B cell (primary cell): ENCODE data around the gene GDF7. TPM values are rescaled to one million over a fixed set of nuclear protein-coding genes. Genes with fewer than 3 reads are reported as not detected.

Experiments used
- ATAC-seq: fragments of 200-7000 bp; cut with Tn5 transposase; one replicate; pipeline ENCODE4 v1.10.0; 2021; ENCODE audit warnings: low read depth, mild to moderate bottlenecking, moderate number of reproducible peaks, moderate library complexity
- CTCF ChIA-PET: fragments of 350-600 bp; sonication (Branson Sonifier 250); formaldehyde crosslinking; loops from one replicate; lab custom pipeline; 2021; ENCODE audit warnings: antibody characterized with exemption, inconsistent platforms; lab: Charles Lee
- POLR2A ChIA-PET: fragments of 350-600 bp; sonication (Branson Sonifier 250); formaldehyde crosslinking; loops from one replicate; lab custom pipeline; 2021; ENCODE audit warnings: antibody characterized with exemption; lab: Charles Lee
- DNase-seq: peaks from one replicate; pipeline ENCODE4 v3.0.0; 2013
- H2AFZ ChIP-seq: 2 replicates; pipeline ENCODE4 v1.6.1; 2012; ENCODE audit warnings: mild to moderate bottlenecking, low read depth, low read length; ENCODE audit not compliant: insufficient read depth, poor library complexity, severe bottlenecking
- H3K27ac ChIP-seq, 2 donors: 1 replicate in 1 of 2; 2 replicates in 1 of 2; pipeline ENCODE4 v1.5.1; 2012 to 2013; ENCODE audit warnings: low read length in 2 of 2, mild to moderate bottlenecking in 2 of 2, moderate library complexity in 1 of 2
- H3K27me3 ChIP-seq, 4 experiments: fragments of 200-600 bp in 1 of 4; sonication (generic) in 1 of 4; replicated peaks in 1 of 4; 1 replicate in 2 of 4; 2 replicates in 2 of 4; pipeline versions ENCODE4 v1.6.1 to v1.7.0; 2013 to 2016; ENCODE audit warnings: low read length in 3 of 4, mild to moderate bottlenecking in 2 of 4, mixed read lengths in 1 of 4, moderate library complexity in 1 of 4; ENCODE audit not compliant: insufficient read depth in 4 of 4, control insufficient read depth in 3 of 4; ENCODE audit errors: control extremely low read depth in 1 of 4
- H3K36me3 ChIP-seq, 2 experiments: replicated peaks in 1 of 2; 1 replicate in 1 of 2; 2 replicates in 1 of 2; pipeline versions ENCODE4 v1.6.1 to v1.7.1; 2013; ENCODE audit warnings: low read length in 1 of 2; ENCODE audit not compliant: insufficient read depth in 2 of 2, control insufficient read depth in 1 of 2; ENCODE audit errors: control extremely low read depth in 1 of 2, extremely low read depth in 1 of 2
- H3K4me1 ChIP-seq, 2 donors: fragments of 200-600 bp in 1 of 2; sonication (generic) in 1 of 2; 1 replicate in 1 of 2; 2 replicates in 1 of 2; pipeline versions ENCODE4 v1.5.1 to v1.6.1; 2013 to 2017; ENCODE audit warnings: low read length in 2 of 2; ENCODE audit not compliant: control insufficient read depth in 2 of 2, insufficient read depth in 2 of 2
- H3K4me2 ChIP-seq: replicated peaks from 2 replicates; pipeline ENCODE3; 2012; ENCODE audit warnings: mild to moderate bottlenecking, low read depth, low read length; ENCODE audit not compliant: poor library complexity, severe bottlenecking
- H3K4me3 ChIP-seq, 5 experiments: fragments of 200-600 bp in 1 of 5; sonication (generic) in 1 of 5; 1 replicate in 3 of 5; 2 replicates in 2 of 5; pipeline versions ENCODE4 v1.5.1 to v1.7.0; 2011 to 2016; ENCODE audit warnings: low read length in 4 of 5, mild to moderate bottlenecking in 4 of 5, low read depth in 2 of 5, control low read depth in 1 of 5, moderate library complexity in 1 of 5; ENCODE audit not compliant: insufficient read depth in 1 of 5; ENCODE audit errors: control extremely low read depth in 1 of 5, extremely low read depth in 1 of 5
- H3K79me2 ChIP-seq: fragments of 200-600 bp; sonication (generic); one replicate; pipeline ENCODE4 v1.6.0; 2016; ENCODE audit warnings: low read length; ENCODE audit not compliant: control insufficient read depth, insufficient read depth
- H3K9ac ChIP-seq: fragments of 200-600 bp; sonication (generic); 2 replicates; pipeline ENCODE4 v1.6.1; 2017; ENCODE audit warnings: mild to moderate bottlenecking, low read length, moderate library complexity
- H3K9me3 ChIP-seq, 3 donors: one replicate each; pipeline versions ENCODE4 v1.6.1 to v1.7.1; 2013; ENCODE audit warnings: low read length in 2 of 3; ENCODE audit not compliant: control insufficient read depth in 2 of 3, insufficient read depth in 1 of 3; ENCODE audit errors: control extremely low read depth in 1 of 3
- H4K20me1 ChIP-seq: 2 replicates; pipeline ENCODE4 v1.6.0; 2012; ENCODE audit warnings: mild to moderate bottlenecking, low read length; ENCODE audit not compliant: insufficient read depth, control insufficient read depth, poor library complexity, severe bottlenecking
- H3K27ac Mint-ChIP-seq: one replicate; pipeline ENCODE4 v1.8.0; 2021; ENCODE audit warnings: mixed read lengths
- H3K27me3 Mint-ChIP-seq: one replicate; pipeline ENCODE4 v1.8.0; 2021; ENCODE audit warnings: mixed read lengths
- H3K4me1 Mint-ChIP-seq: one replicate; pipeline ENCODE4 v1.8.0; 2021; ENCODE audit warnings: mixed read lengths
- H3K4me3 Mint-ChIP-seq: one replicate; pipeline ENCODE4 v1.8.0; 2021; ENCODE audit warnings: mixed read lengths
- H3K9me3 Mint-ChIP-seq: one replicate; pipeline ENCODE4 v1.8.0; 2022; ENCODE audit warnings: mixed read lengths; ENCODE audit not compliant: insufficient read depth
- CTCF ChIP-seq: fragments of 200-600 bp; IDR thresholded peaks from one replicate; pipeline ENCODE4 v1.8.0; 2022; ENCODE audit warnings: antibody characterized with exemption, mild to moderate bottlenecking
- EZH2 ChIP-seq: IDR thresholded peaks from 2 replicates; pipeline ENCODE4 v1.6.1; 2012; ENCODE audit warnings: borderline replicate concordance, low read depth, mild to moderate bottlenecking, moderate library complexity, low read length; ENCODE audit not compliant: insufficient read depth, poor library complexity, severe bottlenecking
- WGBS: methylation state at CpG from one replicate; pipeline ENCODE4 v1.1.5; 2013; ENCODE audit warnings: missing lambda C conversion rate; ENCODE audit not compliant: insufficient coverage; 5-methylcytosine and 5-hydroxymethylcytosine counted together
- intact Hi-C: fragments of 100-400 bp; cut with micrococcal nuclease; formaldehyde crosslinking; loops from one replicate; pipeline ENCODE4 v1.10.0; 2022
- polyA plus RNA-seq: library from polyadenylated mRNA; depleted of rRNA; stranded (reverse); fragments of >200 nt; gene quantifications from 2 replicates; pipeline ENCODE4 v1.2.3, GENCODE V29; 2012
- total RNA-seq, 2 donors: library from RNA; stranded (reverse); fragments of 120-200 nt in 1 of 2; gene quantifications; 1 replicate in 1 of 2; 2 replicates in 1 of 2; pipeline versions ENCODE4 v1.2.3 to v1.2.4, GENCODE V29; 2013 to 2022

GDF7 gene
- total and polyA plus RNA-seq, 2 donors (not counting 1 experiment from before 2014, with no cell fraction given): 7.0 to 15.3 TPM

DNA sequence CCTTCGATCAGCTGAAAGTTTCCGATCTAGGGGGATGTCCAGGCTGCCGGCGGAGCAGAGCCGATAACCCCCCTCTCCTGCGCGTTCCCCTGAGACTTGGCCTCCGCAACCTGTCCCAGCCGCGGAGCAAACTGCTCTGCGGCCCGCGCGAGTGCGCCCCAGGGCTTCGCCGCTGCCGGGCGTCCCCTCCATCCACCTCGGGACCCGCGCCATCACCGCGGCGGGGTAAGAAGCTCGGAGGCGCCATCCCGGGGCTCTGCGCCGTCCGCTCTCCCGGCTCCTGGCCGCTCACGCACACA, 990 bp upstream of the GDF7 start:
- Mint-ChIP-seq H3K27ac (peak overlapping the region; percentile 94), H3K4me3 (peak overlapping the region; percentile 95), H3K27me3 (peaks cover 14% of the 10 kb centered on the region), H3K4me1 (peaks cover 37% of the 10 kb centered on the region), H3K9me3 (no peaks in the 10 kb centered on the region)
- 2% methylated on average over 34 of the region's 34 CpGs for WGBS
- intact Hi-C loops: loop anchor here (1.0 kb wide), 2 partner anchors 10 to 15 kb away; partner anchors contain the start of gene HS1BP3
- Histone ChIP-seq H3K36me3 (peaks cover 0 to 2% of the 10 kb centered on the region in 2 experiments), H3K9ac (peak overlapping the region; percentile 84), H3K4me3 (peak overlapping the region in 4 of 5 experiments; percentile 54 to 80 (median 62)), H3K27ac (peak overlapping the region; percentile 47 to 61), H3K4me2 (peak overlapping the region; percentile 99), H3K9me3 (peaks cover 0 to 24% (median 0%) of the 10 kb centered on the region in 3 donors), H4K20me1 (no peaks in the 10 kb centered on the region), H3K4me1 (peaks cover 34 to 61% of the 10 kb centered on the region in 2 donors), H3K79me2 (peaks cover 3% of the 10 kb centered on the region), H2AFZ (peak overlapping the region; percentile 93), H3K27me3 (peaks cover 0 to 85% (median 23%) of the 10 kb centered on the region in 4 experiments)
- peak; percentile 7 for ATAC-seq
- ChIA-PET CTCF (interaction anchor here (0.8 to 8.9 kb wide), 14 partner anchors 11 to 299 kb away, joined by 3 to 139 read pairs (median 5); partner anchors contain the start of genes HS1BP3, LDAH and RHOB), POLR2A (interaction anchor here (1.4 to 3.3 kb wide), 5 partner anchors 10 to 219 kb away, joined by 4 to 74 read pairs (median 11); partner anchors contain the start of genes HS1BP3, LDAH and RHOB)
- peak; percentile 82 for DNase-seq
- TF ChIP-seq CTCF (no peak), EZH2 (no peak)

- Histone ChIP-seq H3K4me2 (peak overlapping the region; percentile 99), H3K36me3 (peaks cover 0 to 11% of the 10 kb centered on the region in 2 experiments), H3K27ac (no peak overlapping the region), H3K27me3 (peaks cover 0 to 85% (median 25%) of the 10 kb centered on the region in 4 experiments), H4K20me1 (no peaks in the 10 kb centered on the region), H3K9me3 (peaks cover 0 to 28% (median 0%) of the 10 kb centered on the region in 3 donors), H3K9ac (peak overlapping the region; percentile 69), H3K4me3 (peak overlapping the region in 4 of 5 experiments; percentile 54 to 71 (median 60)), H3K4me1 (peaks cover 38 to 67% of the 10 kb centered on the region in 2 donors), H2AFZ (peak overlapping the region; percentile 53), H3K79me2 (peaks cover 3% of the 10 kb centered on the region)
- TF ChIP-seq CTCF: peak; percentile 4
- no peak for TF ChIP-seq EZH2
- ATAC-seq (no peak), DNase-seq (no peak)
- Mint-ChIP-seq H3K4me3 (peak overlapping the region; percentile 88), H3K27ac (peak overlapping the region; percentile 83), H3K9me3 (no peaks in the 10 kb centered on the region), H3K27me3 (peaks cover 13% of the 10 kb centered on the region), H3K4me1 (peaks cover 36% of the 10 kb centered on the region)
- ChIA-PET POLR2A (interaction anchor here (1.4 to 3.3 kb wide), 5 partner anchors 9 to 220 kb away, joined by 4 to 74 read pairs (median 11); partner anchors contain the start of genes HS1BP3, LDAH and RHOB), CTCF (interaction anchor here (3.4 to 8.9 kb wide), 3 partner anchors 9 to 296 kb away, joined by 15 to 139 read pairs (median 88); partner anchors contain the start of gene HS1BP3)
- WGBS: under 1% methylated on average over 62 of the region's 62 CpGs
- intact Hi-C loops: no loop called here
These were observed 197 bp downstream of the GDF7 start for GRCh38 chr2:20667151-20667530.
